ENCODE results near the gene GPR42. TPM values are rescaled to one million over a fixed set of nuclear protein-coding genes. Genes with fewer than 3 reads are reported as not detected.

The GPR42 gene
- total and polyA plus RNA-seq, 2 donors (not counting 1 experiment from before 2014, with no cell fraction given) = 0.10 TPM; not detected in 1

DNA sequence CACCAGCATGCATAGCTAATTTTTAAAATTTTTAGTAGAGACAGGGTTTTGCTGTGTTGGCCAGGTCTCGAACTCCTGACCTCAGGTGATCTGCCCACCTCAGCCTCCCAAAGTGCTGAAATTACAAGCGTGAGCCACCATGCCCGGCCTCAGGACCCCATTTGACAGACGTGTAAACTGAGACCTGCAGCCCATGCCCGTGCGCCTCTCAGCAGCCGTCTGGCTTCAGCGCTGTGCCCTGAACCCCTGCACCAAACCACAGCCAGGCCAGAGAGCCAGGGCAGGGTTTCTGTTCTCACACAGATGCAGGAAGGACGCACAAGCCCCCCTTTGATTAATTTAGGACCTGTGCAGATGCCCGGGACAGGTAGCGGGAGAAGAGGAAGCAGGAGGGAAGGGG, 30.4 kb upstream of the GPR42 start:
- Mint-ChIP-seq H3K4me3 (no peak overlapping the region), H3K9me3 (ENCODE audit: insufficient read depth) (no peaks in the 10 kb centered on the region), H3K27ac (peak overlapping the region; percentile 41), H3K4me1 (peaks cover 76% of the 10 kb centered on the region), H3K27me3 (no peaks in the 10 kb centered on the region)
- ATAC-seq (ENCODE audit: low read depth) (no peak), DNase-seq (no peak)
- TF ChIP-seq, protein P1, sequence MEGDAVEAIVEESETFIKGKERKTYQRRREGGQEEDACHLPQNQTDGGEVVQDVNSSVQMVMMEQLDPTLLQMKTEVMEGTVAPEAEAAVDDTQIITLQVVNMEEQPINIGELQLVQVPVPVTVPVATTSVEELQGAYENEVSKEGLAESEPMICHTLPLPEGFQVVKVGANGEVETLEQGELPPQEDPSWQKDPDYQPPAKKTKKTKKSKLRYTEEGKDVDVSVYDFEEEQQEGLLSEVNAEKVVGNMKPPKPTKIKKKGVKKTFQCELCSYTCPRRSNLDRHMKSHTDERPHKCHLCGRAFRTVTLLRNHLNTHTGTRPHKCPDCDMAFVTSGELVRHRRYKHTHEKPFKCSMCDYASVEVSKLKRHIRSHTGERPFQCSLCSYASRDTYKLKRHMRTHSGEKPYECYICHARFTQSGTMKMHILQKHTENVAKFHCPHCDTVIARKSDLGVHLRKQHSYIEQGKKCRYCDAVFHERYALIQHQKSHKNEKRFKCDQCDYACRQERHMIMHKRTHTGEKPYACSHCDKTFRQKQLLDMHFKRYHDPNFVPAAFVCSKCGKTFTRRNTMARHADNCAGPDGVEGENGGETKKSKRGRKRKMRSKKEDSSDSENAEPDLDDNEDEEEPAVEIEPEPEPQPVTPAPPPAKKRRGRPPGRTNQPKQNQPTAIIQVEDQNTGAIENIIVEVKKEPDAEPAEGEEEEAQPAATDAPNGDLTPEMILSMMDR (IDR thresholded peaks at IDR 0.05) = no peak
- no peak for TF ChIP-seq EZH2 (IDR thresholded peaks at IDR 0.05; ENCODE audit: borderline replicate concordance, insufficient read depth, low read depth, low read length, poor library complexity, severe bottlenecking)
- peaks cover 55% of the 10 kb centered on the region for H3K79me2 ChIP-seq (ENCODE audit: control insufficient read depth, insufficient read depth, low read length)
- POLR2A ChIA-PET = no interaction called here
- no peaks in the 10 kb centered on the region for H3K27me3 ChIP-seq (replicated peaks in 1 of 4; ENCODE audit: control extremely low read depth in 1 of 4, control insufficient read depth in 3 of 4, insufficient read depth in 4 of 4, low read length in 3 of 4)
- no peak overlapping the region for H3K9ac ChIP-seq (ENCODE audit: low read length)
- CTCF ChIA-PET = interaction anchor here (0.7 to 1.7 kb wide), 2 partner anchors 13 to 23 kb away, joined by 3 to 7 read pairs; no protein-coding TSS in a partner anchor
- H4K20me1 ChIP-seq (ENCODE audit: control insufficient read depth, insufficient read depth, low read length, poor library complexity, severe bottlenecking) = peaks cover 100% of the 10 kb centered on the region
- intact Hi-C loops (cut with micrococcal nuclease) = loop anchor here (10.0 kb wide), 1 partner anchor 374 kb away; the partner anchor contains the start of gene KMT2B
- H2AFZ ChIP-seq (ENCODE audit: insufficient read depth, low read depth, low read length, poor library complexity, severe bottlenecking) = no peak overlapping the region
- WGBS (ENCODE audit: insufficient coverage) = 96% methylated on average over 8 of the region's 11 CpGs
- H3K4me1 ChIP-seq (ENCODE audit: control insufficient read depth in 2 of 2, insufficient read depth in 2 of 2, low read length in 2 of 2) = peaks cover 72 to 91% of the 10 kb centered on the region in 2 donors
- no peak overlapping the region for H3K4me2 ChIP-seq (replicated peaks; ENCODE audit: low read depth, low read length, poor library complexity, severe bottlenecking)
- H3K27ac ChIP-seq (ENCODE audit: low read length in 2 of 2) = no peak overlapping the region
- no peaks in the 10 kb centered on the region for H3K9me3 ChIP-seq (ENCODE audit: control extremely low read depth in 1 of 3, control insufficient read depth in 2 of 3, insufficient read depth in 1 of 3, low read length in 2 of 3)
- peaks cover 7 to 93% of the 10 kb centered on the region in 2 experiments for H3K36me3 ChIP-seq (replicated peaks in 1 of 2; ENCODE audit: control extremely low read depth in 1 of 2, control insufficient read depth in 1 of 2, extremely low read depth in 1 of 2, insufficient read depth in 2 of 2, low read length in 1 of 2)
- H3K4me3 ChIP-seq (ENCODE audit: control extremely low read depth in 1 of 5, extremely low read depth in 1 of 5, insufficient read depth in 1 of 5, low read depth in 2 of 5, low read length in 4 of 5) = no peak overlapping the region

DNA sequence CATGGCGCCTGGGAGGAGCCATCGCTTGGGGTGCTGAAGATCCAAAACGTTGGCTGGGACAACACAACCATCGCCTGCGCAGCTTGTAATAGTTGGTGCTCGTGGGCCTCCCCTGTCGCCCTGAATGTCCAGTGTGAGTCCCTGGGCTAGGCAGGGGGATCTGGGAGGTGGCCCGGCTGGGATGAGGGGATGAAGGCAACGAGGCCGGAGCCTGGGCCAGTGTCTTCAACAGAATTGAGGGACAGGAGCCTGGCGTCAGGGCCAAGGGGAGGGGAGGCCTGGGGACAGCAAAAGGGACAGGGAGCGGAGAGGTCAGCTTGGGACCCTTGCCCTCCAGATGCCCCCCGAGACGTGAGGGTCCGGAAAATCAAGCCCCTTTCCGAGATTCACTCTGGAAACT, 29.9 kb upstream of the GPR42 start:
- Histone ChIP-seq H2AFZ (ENCODE audit: insufficient read depth, low read depth, low read length, poor library complexity, severe bottlenecking) (no peak overlapping the region), H3K79me2 (ENCODE audit: control insufficient read depth, insufficient read depth, low read length) (peaks cover 49% of the 10 kb centered on the region), H3K36me3 (replicated peaks in 1 of 2; ENCODE audit: control extremely low read depth in 1 of 2, control insufficient read depth in 1 of 2, extremely low read depth in 1 of 2, insufficient read depth in 2 of 2, low read length in 1 of 2) (peaks cover 7 to 93% of the 10 kb centered on the region in 2 experiments), H3K9me3 (ENCODE audit: control extremely low read depth in 1 of 3, control insufficient read depth in 2 of 3, insufficient read depth in 1 of 3, low read length in 2 of 3) (no peaks in the 10 kb centered on the region), H3K4me2 (replicated peaks; ENCODE audit: low read depth, low read length, poor library complexity, severe bottlenecking) (no peak overlapping the region), H3K4me1 (ENCODE audit: control insufficient read depth in 2 of 2, insufficient read depth in 2 of 2, low read length in 2 of 2) (peaks cover 72 to 91% of the 10 kb centered on the region in 2 donors), H3K4me3 (ENCODE audit: control extremely low read depth in 1 of 5, extremely low read depth in 1 of 5, insufficient read depth in 1 of 5, low read depth in 2 of 5, low read length in 4 of 5) (no peak overlapping the region), H3K9ac (ENCODE audit: low read length) (no peak overlapping the region), H3K27ac (ENCODE audit: low read length in 2 of 2) (peak overlapping the region in 1 of 2 donors; percentile 32), H3K27me3 (replicated peaks in 1 of 4; ENCODE audit: control extremely low read depth in 1 of 4, control insufficient read depth in 3 of 4, insufficient read depth in 4 of 4, low read length in 3 of 4) (no peaks in the 10 kb centered on the region), H4K20me1 (ENCODE audit: control insufficient read depth, insufficient read depth, low read length, poor library complexity, severe bottlenecking) (peaks cover 100% of the 10 kb centered on the region)
- POLR2A ChIA-PET = no interaction called here
- Mint-ChIP-seq H3K9me3 (ENCODE audit: insufficient read depth) (no peaks in the 10 kb centered on the region), H3K4me3 (no peak overlapping the region), H3K27ac (peak overlapping the region; percentile 83), H3K4me1 (peaks cover 76% of the 10 kb centered on the region), H3K27me3 (no peaks in the 10 kb centered on the region)
- CTCF ChIA-PET = interaction anchor here (0.7 to 1.1 kb wide), 2 partner anchors 12 to 345 kb away, joined by 3 read pairs; no protein-coding TSS in a partner anchor
- intact Hi-C loops (cut with micrococcal nuclease) = loop anchor here (10.0 kb wide), 1 partner anchor 374 kb away; the partner anchor contains the start of gene KMT2B
- no peak for DNase-seq
- WGBS (ENCODE audit: insufficient coverage) = 97% methylated on average over 14 of the region's 16 CpGs
- ATAC-seq (ENCODE audit: low read depth) = no peak
- no peak for TF ChIP-seq EZH2 (IDR thresholded peaks at IDR 0.05; ENCODE audit: borderline replicate concordance, insufficient read depth, low read depth, low read length, poor library complexity, severe bottlenecking)
- TF ChIP-seq, protein P1 (IDR thresholded peaks at IDR 0.05) = no peak

All from B cell (primary cell).